K562 (cell line): ENCODE data around the gene ZMIZ1. TPM values are rescaled to one million over a fixed set of nuclear protein-coding genes. Genes with fewer than 3 reads are reported as not detected.
A peak's percentile ranks its signal among the peaks of the same experiment; 100 is the strongest.

ENCODE experiments used
- BRF1 ChIP-seq: IDR thresholded peaks from 3 replicates; pipeline ENCODE4 v1.6.1; 2011; ENCODE audit warnings: borderline replicate concordance, mild to moderate bottlenecking; ENCODE audit not compliant: insufficient read length; ENCODE audit errors: extremely low read depth
- CREB1 ChIP-seq, 2 experiments: sonication (generic) in 1 of 2; formaldehyde crosslinking in 1 of 2; IDR thresholded peaks; 2 replicates each; pipeline versions ENCODE4 v1.6.1 to v1.8.0; 2012 to 2022; ENCODE audit warnings: inconsistent platforms in 1 of 2, mild to moderate bottlenecking in 1 of 2, missing genetic modification reagents in 1 of 2, moderate library complexity in 1 of 2
- ESRRB ChIP-seq: fragments of 250-450 bp; sonication (Bioruptor Pico); IDR thresholded peaks from 2 replicates; pipeline ENCODE4 v1.5.0; 2020; ENCODE audit warnings: mild to moderate bottlenecking, moderate library complexity, borderline replicate concordance
- HIVEP1 ChIP-seq: fragments of 250-450 bp; sonication (Bioruptor Pico); IDR thresholded peaks from 2 replicates; pipeline ENCODE4 v1.4.0; 2020; ENCODE audit warnings: mild to moderate bottlenecking
- MTA3 ChIP-seq: fragments of 450-650 bp; formaldehyde crosslinking; IDR thresholded peaks from 2 replicates; pipeline ENCODE4 v1.6.1; 2017; ENCODE audit warnings: mild to moderate bottlenecking, borderline replicate concordance
- MXI1 ChIP-seq: IDR thresholded peaks from 2 replicates; pipeline ENCODE4 v1.6.1; 2011; ENCODE audit warnings: low read depth, mild to moderate bottlenecking, improper control_type of control experiment, low read length
- NCOA4 ChIP-seq: fragments of 450-650 bp; IDR thresholded peaks from 2 replicates; pipeline ENCODE4 v1.6.1; 2018; ENCODE audit warnings: mild to moderate bottlenecking; ENCODE audit not compliant: partially characterized antibody
- NR2C1 ChIP-seq, 2 experiments: fragments of 450-650 bp; IDR thresholded peaks; 2 replicates each; pipeline ENCODE4 v1.6.1; 2017; ENCODE audit warnings: mild to moderate bottlenecking in 2 of 2, antibody characterized with exemption in 1 of 2, inconsistent platforms in 1 of 2, missing compliant biosample characterization in 1 of 2, missing genetic modification characterization in 1 of 2
- OTX1 ChIP-seq: fragments of 450-650 bp; formaldehyde crosslinking; IDR thresholded peaks from 2 replicates; pipeline ENCODE4 v1.4.0; 2022; ENCODE audit warnings: mild to moderate bottlenecking
- PYGO2 ChIP-seq: fragments of 450-650 bp; IDR thresholded peaks from 2 replicates; pipeline ENCODE4 v1.6.1; 2016; ENCODE audit warnings: mild to moderate bottlenecking, missing genetic modification characterization, moderate library complexity, missing compliant biosample characterization
- U2AF1 ChIP-seq: fragments of 200-400 bp; formaldehyde crosslinking; optimal IDR thresholded peaks from 2 replicates; pipeline ENCODE3; 2017; ENCODE audit warnings: mild to moderate bottlenecking, low read depth, low read length, moderate library complexity
- XRCC4 ChIP-seq: IDR thresholded peaks from one replicate; pipeline ENCODE4 v1.6.1; 2011; ENCODE audit not compliant: insufficient read depth, insufficient read length; ENCODE audit errors: extremely low read depth
- ZC3H11A ChIP-seq: IDR thresholded peaks from 2 replicates; pipeline ENCODE4 v1.6.1; 2012; ENCODE audit warnings: low read depth, low read length, improper control_type of control experiment
- ZNF146 ChIP-seq: IDR thresholded peaks from one replicate; pipeline ENCODE4 v1.6.1; 2018; ENCODE audit warnings: missing compliant biosample characterization; ENCODE audit not compliant: unreplicated experiment
- ZNF263 ChIP-seq: sonication (generic); formaldehyde crosslinking; IDR thresholded peaks from 2 replicates; pipeline ENCODE4 v1.8.0; 2022; ENCODE audit warnings: mild to moderate bottlenecking, missing genetic modification reagents, borderline replicate concordance
- ZNF583 ChIP-seq: fragments of 250-450 bp; sonication (Bioruptor Pico); IDR thresholded peaks from 2 replicates; pipeline ENCODE4 v1.4.0; 2020
- ZNF766 ChIP-seq: fragments of 200-800 bp; sonication (Bioruptor generic); conservative IDR thresholded peaks from 2 replicates; pipeline ENCODE4 v1.6.1; 2016; ENCODE audit warnings: missing genetic modification characterization, missing compliant biosample characterization
- polyA plus RNA-seq, 8 experiments: library from polyadenylated mRNA; depleted of rRNA in 4 of 8; stranded (reverse) in 5 of 8; unstranded in 3 of 8; fragments of >200 nt; fragmentation: Nextera tagmentation in 2 of 8; fragmentation: Illumina TruSeq in 1 of 8; extraction: Ambion mirVana in 2 of 8; extraction: Trizol in 1 of 8; gene quantifications; 2 replicates each; pipeline versions ENCODE4 v1.2.1 to v1.2.3, GENCODE V29; 2011 to 2014; ENCODE audit warnings: inconsistent platforms in 1 of 8, missing spikeins in 1 of 8
- total RNA-seq, 7 experiments: library from RNA; depleted of rRNA in 6 of 7; stranded (reverse); fragments of >200 nt in 6 of 7; fragmentation: Illumina TruSeq in 2 of 7; extraction: Trizol in 2 of 7; gene quantifications; 2 replicates each; pipeline versions ENCODE4 v1.2.1 to v1.2.3, GENCODE V29; 2011 to 2021; ENCODE audit warnings: low replicate concordance in 1 of 7
- TF ChIP-seq, protein P1 (sequence below): fragments of 450-650 bp; formaldehyde crosslinking; IDR thresholded peaks from 2 replicates; pipeline ENCODE4 v1.4.0; 2020; ENCODE audit warnings: mild to moderate bottlenecking
- TF ChIP-seq, protein P2 (sequence below): fragments of 150-350 bp; IDR thresholded peaks from 2 replicates; pipeline ENCODE4 v1.6.1; 2014; ENCODE audit warnings: low read depth, mild to moderate bottlenecking, low read length, borderline replicate concordance
- TF ChIP-seq, protein P3 (sequence below): fragments of 250-450 bp; sonication (Bioruptor Pico); IDR thresholded peaks from 2 replicates; pipeline ENCODE4 v1.8.0; 2022; ENCODE audit warnings: inconsistent platforms

Gene ZMIZ1
- total and polyA plus RNA-seq, 9 of the 15 experiments (the other 6 are each of a cell fraction or from before 2014, with no cell fraction given): 1.0 to 37.3 (median 4.3) TPM

DNA sequence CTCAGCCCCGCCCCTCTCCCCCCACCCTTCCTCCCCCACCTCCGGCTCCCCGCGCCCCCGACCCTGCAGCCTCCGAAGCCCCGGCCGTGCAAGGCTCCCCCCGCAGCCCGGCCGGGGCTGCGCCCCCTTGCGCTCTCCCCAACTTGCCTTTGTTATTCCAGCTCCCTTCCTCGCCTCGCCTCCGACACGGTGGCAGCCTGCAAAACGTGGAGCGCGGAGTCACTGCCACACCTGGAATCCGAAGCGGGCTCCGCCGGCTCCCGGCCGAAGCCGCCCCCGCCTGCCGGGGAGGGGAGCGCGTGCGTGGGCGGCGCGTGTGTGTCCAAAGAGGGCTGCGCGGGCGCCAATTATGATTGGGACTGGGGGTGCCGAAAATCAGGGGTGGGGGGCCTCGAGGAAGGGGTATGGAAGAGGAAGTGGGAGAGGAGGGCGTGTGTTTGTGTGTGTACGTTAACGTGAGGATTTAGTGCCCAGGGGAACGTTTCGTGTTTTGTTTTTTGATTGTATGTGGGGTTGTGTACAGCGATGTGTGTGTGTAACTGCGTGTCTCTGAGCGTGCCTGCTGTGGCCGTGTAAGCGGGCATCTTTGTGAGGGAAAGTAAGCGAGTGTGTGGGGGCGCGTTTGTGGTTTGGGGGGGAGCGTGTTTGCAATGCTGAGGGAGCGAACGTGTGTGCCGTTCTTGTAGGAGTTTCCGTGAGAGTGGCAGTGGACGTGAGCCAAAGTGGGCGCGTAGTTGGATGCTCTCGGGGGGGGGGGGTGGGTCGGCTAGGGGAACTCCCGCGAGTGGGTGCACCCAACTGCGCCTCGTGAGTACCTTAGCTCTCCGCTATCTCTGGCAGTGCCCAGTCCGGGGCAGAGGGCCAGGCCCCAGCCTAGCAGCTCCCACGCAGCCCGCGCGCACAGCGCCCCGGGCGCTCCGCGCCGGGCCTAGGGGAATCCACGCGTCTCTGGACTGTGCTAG is 1.2 kb upstream of the ZMIZ1 start (continued):
- TF ChIP-seq XRCC4 (no peak), ZNF766 (CRISPR knock-in tag) (no peak), NR2C1 (IDR thresholded peaks at IDR 0.05) (no peak), NR2C1 (tag; IDR thresholded peaks at IDR 0.05) (no peak), BRF1 (no peak), ZNF146 (CRISPR knock-in tag) (no peak), PYGO2 (no peak), U2AF1 (peak; percentile 96), NCOA4 (peak; percentile 47), ESRRB (CRISPR knock-in tag) (no peak), HIVEP1 (CRISPR knock-in tag) (no peak), MTA3 (peak; percentile 86; the same call in 1 of the 2 replicates), OTX1 (no peak), ZNF263 (no peak; the same call in 1 of the 2 replicates), MXI1 (no peak), ZNF583 (CRISPR knock-in tag) (no peak), CREB1 (IDR thresholded peaks at IDR 0.05) (peak; percentile 63; the same call in 1 of the 2 replicates), CREB1 (CRISPR knock-in tag; IDR thresholded peaks at IDR 0.05) (peak; percentile 63; the same call in 1 of the 2 replicates), ZC3H11A (0 out of 2 replicates have a peak, but pooled peaks have one; percentile 34)
- TF ChIP-seq, protein P1, sequence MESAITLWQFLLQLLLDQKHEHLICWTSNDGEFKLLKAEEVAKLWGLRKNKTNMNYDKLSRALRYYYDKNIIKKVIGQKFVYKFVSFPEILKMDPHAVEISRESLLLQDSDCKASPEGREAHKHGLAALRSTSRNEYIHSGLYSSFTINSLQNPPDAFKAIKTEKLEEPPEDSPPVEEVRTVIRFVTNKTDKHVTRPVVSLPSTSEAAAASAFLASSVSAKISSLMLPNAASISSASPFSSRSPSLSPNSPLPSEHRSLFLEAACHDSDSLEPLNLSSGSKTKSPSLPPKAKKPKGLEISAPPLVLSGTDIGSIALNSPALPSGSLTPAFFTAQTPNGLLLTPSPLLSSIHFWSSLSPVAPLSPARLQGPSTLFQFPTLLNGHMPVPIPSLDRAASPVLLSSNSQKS (CRISPR knock-in tag): no peak
- TF ChIP-seq, protein P2, sequence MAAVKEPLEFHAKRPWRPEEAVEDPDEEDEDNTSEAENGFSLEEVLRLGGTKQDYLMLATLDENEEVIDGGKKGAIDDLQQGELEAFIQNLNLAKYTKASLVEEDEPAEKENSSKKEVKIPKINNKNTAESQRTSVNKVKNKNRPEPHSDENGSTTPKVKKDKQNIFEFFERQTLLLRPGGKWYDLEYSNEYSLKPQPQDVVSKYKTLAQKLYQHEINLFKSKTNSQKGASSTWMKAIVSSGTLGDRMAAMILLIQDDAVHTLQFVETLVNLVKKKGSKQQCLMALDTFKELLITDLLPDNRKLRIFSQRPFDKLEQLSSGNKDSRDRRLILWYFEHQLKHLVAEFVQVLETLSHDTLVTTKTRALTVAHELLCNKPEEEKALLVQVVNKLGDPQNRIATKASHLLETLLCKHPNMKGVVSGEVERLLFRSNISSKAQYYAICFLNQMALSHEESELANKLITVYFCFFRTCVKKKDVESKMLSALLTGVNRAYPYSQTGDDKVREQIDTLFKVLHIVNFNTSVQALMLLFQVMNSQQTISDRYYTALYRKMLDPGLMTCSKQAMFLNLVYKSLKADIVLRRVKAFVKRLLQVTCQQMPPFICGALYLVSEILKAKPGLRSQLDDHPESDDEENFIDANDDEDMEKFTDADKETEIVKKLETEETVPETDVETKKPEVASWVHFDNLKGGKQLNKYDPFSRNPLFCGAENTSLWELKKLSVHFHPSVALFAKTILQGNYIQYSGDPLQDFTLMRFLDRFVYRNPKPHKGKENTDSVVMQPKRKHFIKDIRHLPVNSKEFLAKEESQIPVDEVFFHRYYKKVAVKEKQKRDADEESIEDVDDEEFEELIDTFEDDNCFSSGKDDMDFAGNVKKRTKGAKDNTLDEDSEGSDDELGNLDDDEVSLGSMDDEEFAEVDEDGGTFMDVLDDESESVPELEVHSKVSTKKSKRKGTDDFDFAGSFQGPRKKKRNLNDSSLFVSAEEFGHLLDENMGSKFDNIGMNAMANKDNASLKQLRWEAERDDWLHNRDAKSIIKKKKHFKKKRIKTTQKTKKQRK: no peak
- TF ChIP-seq, protein P3, sequence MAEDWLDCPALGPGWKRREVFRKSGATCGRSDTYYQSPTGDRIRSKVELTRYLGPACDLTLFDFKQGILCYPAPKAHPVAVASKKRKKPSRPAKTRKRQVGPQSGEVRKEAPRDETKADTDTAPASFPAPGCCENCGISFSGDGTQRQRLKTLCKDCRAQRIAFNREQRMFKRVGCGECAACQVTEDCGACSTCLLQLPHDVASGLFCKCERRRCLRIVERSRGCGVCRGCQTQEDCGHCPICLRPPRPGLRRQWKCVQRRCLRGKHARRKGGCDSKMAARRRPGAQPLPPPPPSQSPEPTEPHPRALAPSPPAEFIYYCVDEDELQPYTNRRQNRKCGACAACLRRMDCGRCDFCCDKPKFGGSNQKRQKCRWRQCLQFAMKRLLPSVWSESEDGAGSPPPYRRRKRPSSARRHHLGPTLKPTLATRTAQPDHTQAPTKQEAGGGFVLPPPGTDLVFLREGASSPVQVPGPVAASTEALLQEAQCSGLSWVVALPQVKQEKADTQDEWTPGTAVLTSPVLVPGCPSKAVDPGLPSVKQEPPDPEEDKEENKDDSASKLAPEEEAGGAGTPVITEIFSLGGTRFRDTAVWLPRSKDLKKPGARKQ (CRISPR knock-in tag): no peak
